Measurements from ENCODE around the gene SETD6.
"Not testable (repeated sequence)": the region's sequence is repeated elsewhere in the genome, so short reads cannot be mapped to it uniquely, and the experiment has no call there.

The SETD6 gene

DNA sequence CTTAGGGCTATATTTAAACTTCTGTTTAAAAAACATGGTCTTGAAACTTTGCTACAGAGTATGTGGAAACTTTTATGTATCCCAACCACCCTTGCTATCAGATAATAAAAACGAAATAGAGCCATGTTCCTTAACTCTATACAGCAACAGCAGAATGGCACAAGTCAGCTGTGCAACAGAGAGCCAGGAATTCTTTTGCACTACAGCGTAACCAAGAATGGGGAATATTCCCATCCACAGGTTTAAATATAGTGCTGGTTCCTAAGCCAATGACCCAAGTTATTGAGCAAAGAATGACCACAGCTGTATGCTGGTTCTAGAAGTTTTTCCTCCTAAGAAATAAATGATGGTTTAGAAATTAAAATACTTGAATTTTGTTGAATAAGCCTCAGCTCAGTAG lies 33.1 kb downstream of the SETD6 start:
- no peak for DNase-seq

- no peak for DNase-seq
Observed at GRCh38 chr16:58551496-58551895, 36.2 kb downstream of the SETD6 start.

- DNase-seq, result no peak
Observed at GRCh38 chr16:58556678-58557077, 41.4 kb downstream of the SETD6 start.

- DNase-seq, result no peak
Observed at GRCh38 chr16:58563235-58563634, 47.9 kb downstream of the SETD6 start.

GRCh38 chr16:58563775-58564174 lies 48.5 kb downstream of the SETD6 start:
- DNase-seq, result no peak

- DNase-seq, result not testable (repeated sequence)
Observed at GRCh38 chr16:58565697-58566096, 50.4 kb downstream of the SETD6 start.
